Measurements from ENCODE around the gene SMARCC1. TPM values are rescaled to one million over a fixed set of nuclear protein-coding genes. Genes with fewer than 3 reads are reported as not detected.
"Not testable (repeated sequence)": the region's sequence is repeated elsewhere in the genome, so short reads cannot be mapped to it uniquely, and the experiment has no call there.

Gene SMARCC1
- 10 to 100 TPM; 11.5 to 21.3 (median 14.0) TPM for polyA plus RNA-seq

GRCh38 chr3:47781685-47782445, at the start of gene SMARCC1:
SMARCC1 (minus strand) TSS chr3:47781893; CDS start chr3:47781797, 96 bp downstream.
- H3K27ac ChIP-seq (ENCODE audit: low read depth, low read length), result peak within 1 kb of the TSS; percentile 71
- WGBS, 3 donors, result 0 to 1% (median 0%) methylated on average over 59 to 79 of the region's 79 CpGs

GRCh38 chr3:47829482-47829881, 47.8 kb upstream of the SMARCC1 start:
- H3K27ac ChIP-seq (ENCODE audit: low read depth, low read length), result not testable (repeated sequence)
- 69 to 92% (median 77%) methylated on average over 9 of the region's 9 CpGs for WGBS, 3 donors

GRCh38 chr3:47825590-47825989, 43.9 kb upstream of the SMARCC1 start:
- 17 to 30% (median 21%) methylated on average over 7 of the region's 7 CpGs for WGBS, 3 donors
- H3K27ac ChIP-seq (ENCODE audit: low read depth, low read length), result no peak overlapping the region

- H3K27ac ChIP-seq (ENCODE audit: low read depth, low read length), result no peak overlapping the region
- WGBS, 3 donors, result 3 to 4% (median 4%) methylated on average over 65 to 77 of the region's 77 CpGs
Measured at GRCh38 chr3:47824541-47825473, 43.1 kb upstream of the SMARCC1 start.

- H3K27ac ChIP-seq (ENCODE audit: low read depth, low read length), result no peak overlapping the region
- WGBS, 3 donors, result 95 to 99% (median 97%) methylated on average over 7 of the region's 7 CpGs
Measured at GRCh38 chr3:47817609-47818008, 35.9 kb upstream of the SMARCC1 start.

GRCh38 chr3:47813551-47814177, 32.0 kb upstream of the SMARCC1 start:
- WGBS, 3 donors, result 85 to 86% (median 85%) methylated on average over 8 of the region's 8 CpGs
- H3K27ac ChIP-seq (ENCODE audit: low read depth, low read length), result no peak overlapping the region

GRCh38 chr3:47804577-47804976, 22.9 kb upstream of the SMARCC1 start:
- WGBS, 3 donors, result 91 to 100% (median 95%) methylated on average over 1 of the region's 1 CpG
- H3K27ac ChIP-seq (ENCODE audit: low read depth, low read length), result no peak overlapping the region

GRCh38 chr3:47803480-47804025, 21.9 kb upstream of the SMARCC1 start:
- H3K27ac ChIP-seq (ENCODE audit: low read depth, low read length), result no peak overlapping the region
- WGBS, 3 donors, result 0 to 1% (median 0%) methylated on average over 12 to 20 of the region's 20 CpGs

- 0 to 1% (median 1%) methylated on average over 49 to 90 of the region's 90 CpGs for WGBS, 3 donors
Measured at GRCh38 chr3:47802734-47803479, 21.2 kb upstream of the SMARCC1 start, which contains the start of gene DHX30. DHX30 (plus strand) TSS chr3:47803138; CDS start chr3:47810684, 7,546 bp downstream.

GRCh38 chr3:47799733-47800132, 18.0 kb upstream of the SMARCC1 start:
- 71 to 92% (median 88%) methylated on average over 4 of the region's 4 CpGs for WGBS, 3 donors
- no peak overlapping the region for H3K27ac ChIP-seq (ENCODE audit: low read depth, low read length)

More at GRCh38 chr3:47802734-47803479, 21.2 kb upstream of the SMARCC1 start, which contains the start of gene DHX30:
- peak within 1 kb of the TSS; percentile 95 for H3K27ac ChIP-seq (ENCODE audit: low read depth, low read length)

GRCh38 chr3:47794544-47794943, 12.9 kb upstream of the SMARCC1 start:
- WGBS, 3 donors, result 55 to 78% (median 72%) methylated on average over 4 of the region's 4 CpGs

GRCh38 chr3:47792699-47793098, 11.0 kb upstream of the SMARCC1 start:
- 95 to 100% (median 97%) methylated on average over 2 of the region's 2 CpGs for WGBS, 3 donors
- no peak overlapping the region for H3K27ac ChIP-seq (ENCODE audit: low read depth, low read length)

More at GRCh38 chr3:47794544-47794943, 12.9 kb upstream of the SMARCC1 start:
- H3K27ac ChIP-seq (ENCODE audit: low read depth, low read length), result no peak overlapping the region

GRCh38 chr3:47791193-47791855, 9.6 kb upstream of the SMARCC1 start:
- WGBS, 3 donors, result 87 to 93% (median 91%) methylated on average over 16 of the region's 16 CpGs
- H3K27ac ChIP-seq (ENCODE audit: low read depth, low read length), result no peak overlapping the region

- no peak overlapping the region for H3K27ac ChIP-seq (ENCODE audit: low read depth, low read length)
Measured at GRCh38 chr3:47783673-47784072, 2.0 kb upstream of the SMARCC1 start.

- WGBS, 3 donors, result 41 to 66% (median 66%) methylated on average over 23 of the region's 23 CpGs
- H3K27ac ChIP-seq (ENCODE audit: low read depth, low read length), result peak overlapping the region; percentile 71
Measured at GRCh38 chr3:47782446-47783308, 984 bp upstream of the SMARCC1 start.
